ENCODE measurements around the gene MYO1F. TPM values are rescaled to one million over a fixed set of nuclear protein-coding genes. Genes with fewer than 3 reads are reported as not detected.

MYO1F gene
- total RNA-seq, 1 donor, result 0.09 TPM

GRCh38 chr19:8490873-8491272 lies 86.4 kb downstream of the MYO1F start:
- TF ChIP-seq CTCF (IDR thresholded peaks at IDR 0.05; ENCODE audit: insufficient read depth, low read length), result no peak
- DNase-seq (ENCODE audit: low read depth), result no peak
- no peak overlapping the region for H3K4me3 ChIP-seq (ENCODE audit: low read depth, low read length)

- no peak for TF ChIP-seq CTCF (IDR thresholded peaks at IDR 0.05; ENCODE audit: insufficient read depth, low read length)
- no peak overlapping the region for H3K4me3 ChIP-seq (ENCODE audit: low read depth, low read length)
- DNase-seq (ENCODE audit: low read depth), result no peak
Observed at GRCh38 chr19:8490395-8490760, 86.9 kb downstream of the MYO1F start.

- no peak overlapping the region for H3K4me3 ChIP-seq (ENCODE audit: low read depth, low read length)
- TF ChIP-seq CTCF (IDR thresholded peaks at IDR 0.05; ENCODE audit: insufficient read depth, low read length), result no peak
- no peak for DNase-seq (ENCODE audit: low read depth)
Observed at GRCh38 chr19:8489561-8490394, 87.5 kb downstream of the MYO1F start.

GRCh38 chr19:8488365-8488764 lies 88.9 kb downstream of the MYO1F start:
- DNase-seq (ENCODE audit: low read depth), result no peak
- no peak for TF ChIP-seq CTCF (IDR thresholded peaks at IDR 0.05; ENCODE audit: insufficient read depth, low read length)
- no peak overlapping the region for H3K4me3 ChIP-seq (ENCODE audit: low read depth, low read length)

- no peak overlapping the region for H3K4me3 ChIP-seq (ENCODE audit: low read depth, low read length)
- no peak for TF ChIP-seq CTCF (IDR thresholded peaks at IDR 0.05; ENCODE audit: insufficient read depth, low read length)
- DNase-seq (ENCODE audit: low read depth), result no peak
Observed at GRCh38 chr19:8487137-8487851, 89.9 kb downstream of the MYO1F start.

- DNase-seq (ENCODE audit: low read depth), result no peak
- no peak overlapping the region for H3K4me3 ChIP-seq (ENCODE audit: low read depth, low read length)
- no peak for TF ChIP-seq CTCF (IDR thresholded peaks at IDR 0.05; ENCODE audit: insufficient read depth, low read length)
Observed at GRCh38 chr19:8486661-8487136, 90.5 kb downstream of the MYO1F start.

All from fibroblast of the aortic adventitia (primary cell).